GM23338 (cell line): ENCODE results near the gene DSE.

ENCODE experiments used
- CREB1 ChIP-seq: fragments of 250-450 bp; sonication (Bioruptor Pico); IDR thresholded peaks from 2 replicates; pipeline ENCODE4 v1.5.0; 2020; ENCODE audit warnings: low read depth, mild to moderate bottlenecking, moderate library complexity
- EZH2 ChIP-seq: fragments of 200-600 bp; sonication (generic); IDR thresholded peaks from one replicate; pipeline ENCODE4 v1.8.0; 2017; ENCODE audit warnings: antibody characterized with exemption, mild to moderate bottlenecking, low read depth; ENCODE audit not compliant: unreplicated experiment
- EZH2phosphoT487 ChIP-seq: fragments of 200-600 bp; sonication (generic); IDR thresholded peaks from one replicate; pipeline ENCODE4 v1.8.1; 2018; ENCODE audit warnings: antibody characterized with exemption; ENCODE audit not compliant: unreplicated experiment
- JUNB ChIP-seq: IDR thresholded peaks from one replicate; pipeline ENCODE4 v1.6.1; 2016; ENCODE audit warnings: antibody characterized with exemption; ENCODE audit not compliant: unreplicated experiment
- NANOG ChIP-seq: IDR thresholded peaks from 2 replicates; pipeline ENCODE4 v1.6.1; 2016; ENCODE audit warnings: antibody characterized with exemption, borderline replicate concordance
- POLR2AphosphoS5 ChIP-seq: IDR thresholded peaks from 2 replicates; pipeline ENCODE4 v1.6.1; 2016; ENCODE audit warnings: antibody characterized with exemption, low read depth
- STAT1 ChIP-seq: IDR thresholded peaks from one replicate; pipeline ENCODE4 v1.6.1; 2016; ENCODE audit warnings: antibody characterized with exemption; ENCODE audit not compliant: unreplicated experiment
- ZNF114 ChIP-seq: fragments of 250-450 bp; sonication (Bioruptor Pico); IDR thresholded peaks from 2 replicates; pipeline ENCODE4 v1.5.0; 2020; ENCODE audit warnings: mild to moderate bottlenecking, moderate library complexity
- ZNF331 ChIP-seq: fragments of 250-450 bp; sonication (Bioruptor Pico); IDR thresholded peaks from 2 replicates; pipeline ENCODE4 v1.5.0; 2020; ENCODE audit warnings: low read depth, mild to moderate bottlenecking, moderate library complexity
- TF ChIP-seq, protein P1 (sequence below): IDR thresholded peaks from 2 replicates; pipeline ENCODE4 v1.6.1; 2016; ENCODE audit warnings: antibody characterized with exemption
- TF ChIP-seq, protein P2 (sequence below), 2 experiments: fragments of 200-600 bp in 1 of 2; sonication (generic) in 1 of 2; conservative IDR thresholded peaks; 2 replicates each; pipeline versions ENCODE4 v1.5.1 to v1.6.1; 2016 to 2017; ENCODE audit warnings: antibody characterized with exemption in 2 of 2, low read depth in 2 of 2, mild to moderate bottlenecking in 2 of 2, moderate library complexity in 1 of 2
- TF ChIP-seq, protein P3 (sequence below): IDR thresholded peaks from one replicate; pipeline ENCODE4 v1.6.1; 2018; ENCODE audit warnings: antibody characterized with exemption; ENCODE audit not compliant: unreplicated experiment
- TF ChIP-seq, protein P4 (sequence below): fragments of 250-450 bp; sonication (Bioruptor Pico); IDR thresholded peaks from 2 replicates; pipeline ENCODE4 v1.5.0; 2020; ENCODE audit warnings: mild to moderate bottlenecking, moderate library complexity

DNA sequence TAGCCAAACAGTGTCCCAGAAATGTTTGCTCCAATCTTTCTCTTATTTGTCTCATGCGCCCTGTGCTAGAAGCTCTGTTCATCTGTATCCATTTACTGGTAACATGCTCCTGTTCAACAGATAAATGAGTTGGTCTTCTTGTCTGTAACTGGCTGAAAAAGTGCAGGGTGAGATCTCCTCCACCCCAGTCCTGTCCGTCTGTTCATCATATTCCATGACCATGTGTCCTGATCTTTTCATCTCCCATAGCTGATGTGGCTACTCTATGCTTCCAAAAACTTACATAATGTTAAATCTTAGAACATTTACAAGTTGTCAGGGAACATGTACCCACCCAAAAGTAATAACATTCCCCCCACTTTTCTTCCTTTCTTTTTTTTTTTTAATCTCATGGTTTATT is 31.8 kb upstream of the DSE start:
- TF ChIP-seq, protein P1, sequence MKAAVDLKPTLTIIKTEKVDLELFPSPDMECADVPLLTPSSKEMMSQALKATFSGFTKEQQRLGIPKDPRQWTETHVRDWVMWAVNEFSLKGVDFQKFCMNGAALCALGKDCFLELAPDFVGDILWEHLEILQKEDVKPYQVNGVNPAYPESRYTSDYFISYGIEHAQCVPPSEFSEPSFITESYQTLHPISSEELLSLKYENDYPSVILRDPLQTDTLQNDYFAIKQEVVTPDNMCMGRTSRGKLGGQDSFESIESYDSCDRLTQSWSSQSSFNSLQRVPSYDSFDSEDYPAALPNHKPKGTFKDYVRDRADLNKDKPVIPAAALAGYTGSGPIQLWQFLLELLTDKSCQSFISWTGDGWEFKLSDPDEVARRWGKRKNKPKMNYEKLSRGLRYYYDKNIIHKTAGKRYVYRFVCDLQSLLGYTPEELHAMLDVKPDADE = no peak
- TF ChIP-seq, protein P2, sequence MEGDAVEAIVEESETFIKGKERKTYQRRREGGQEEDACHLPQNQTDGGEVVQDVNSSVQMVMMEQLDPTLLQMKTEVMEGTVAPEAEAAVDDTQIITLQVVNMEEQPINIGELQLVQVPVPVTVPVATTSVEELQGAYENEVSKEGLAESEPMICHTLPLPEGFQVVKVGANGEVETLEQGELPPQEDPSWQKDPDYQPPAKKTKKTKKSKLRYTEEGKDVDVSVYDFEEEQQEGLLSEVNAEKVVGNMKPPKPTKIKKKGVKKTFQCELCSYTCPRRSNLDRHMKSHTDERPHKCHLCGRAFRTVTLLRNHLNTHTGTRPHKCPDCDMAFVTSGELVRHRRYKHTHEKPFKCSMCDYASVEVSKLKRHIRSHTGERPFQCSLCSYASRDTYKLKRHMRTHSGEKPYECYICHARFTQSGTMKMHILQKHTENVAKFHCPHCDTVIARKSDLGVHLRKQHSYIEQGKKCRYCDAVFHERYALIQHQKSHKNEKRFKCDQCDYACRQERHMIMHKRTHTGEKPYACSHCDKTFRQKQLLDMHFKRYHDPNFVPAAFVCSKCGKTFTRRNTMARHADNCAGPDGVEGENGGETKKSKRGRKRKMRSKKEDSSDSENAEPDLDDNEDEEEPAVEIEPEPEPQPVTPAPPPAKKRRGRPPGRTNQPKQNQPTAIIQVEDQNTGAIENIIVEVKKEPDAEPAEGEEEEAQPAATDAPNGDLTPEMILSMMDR (conservative IDR thresholded peaks at IDR 0.05; ENCODE audit: low read depth in 2 of 2) = no peak
- TF ChIP-seq EZH2phosphoT487 = no peak
- no peak for TF ChIP-seq JUNB
- no peak for TF ChIP-seq POLR2AphosphoS5
- TF ChIP-seq, protein P3, sequence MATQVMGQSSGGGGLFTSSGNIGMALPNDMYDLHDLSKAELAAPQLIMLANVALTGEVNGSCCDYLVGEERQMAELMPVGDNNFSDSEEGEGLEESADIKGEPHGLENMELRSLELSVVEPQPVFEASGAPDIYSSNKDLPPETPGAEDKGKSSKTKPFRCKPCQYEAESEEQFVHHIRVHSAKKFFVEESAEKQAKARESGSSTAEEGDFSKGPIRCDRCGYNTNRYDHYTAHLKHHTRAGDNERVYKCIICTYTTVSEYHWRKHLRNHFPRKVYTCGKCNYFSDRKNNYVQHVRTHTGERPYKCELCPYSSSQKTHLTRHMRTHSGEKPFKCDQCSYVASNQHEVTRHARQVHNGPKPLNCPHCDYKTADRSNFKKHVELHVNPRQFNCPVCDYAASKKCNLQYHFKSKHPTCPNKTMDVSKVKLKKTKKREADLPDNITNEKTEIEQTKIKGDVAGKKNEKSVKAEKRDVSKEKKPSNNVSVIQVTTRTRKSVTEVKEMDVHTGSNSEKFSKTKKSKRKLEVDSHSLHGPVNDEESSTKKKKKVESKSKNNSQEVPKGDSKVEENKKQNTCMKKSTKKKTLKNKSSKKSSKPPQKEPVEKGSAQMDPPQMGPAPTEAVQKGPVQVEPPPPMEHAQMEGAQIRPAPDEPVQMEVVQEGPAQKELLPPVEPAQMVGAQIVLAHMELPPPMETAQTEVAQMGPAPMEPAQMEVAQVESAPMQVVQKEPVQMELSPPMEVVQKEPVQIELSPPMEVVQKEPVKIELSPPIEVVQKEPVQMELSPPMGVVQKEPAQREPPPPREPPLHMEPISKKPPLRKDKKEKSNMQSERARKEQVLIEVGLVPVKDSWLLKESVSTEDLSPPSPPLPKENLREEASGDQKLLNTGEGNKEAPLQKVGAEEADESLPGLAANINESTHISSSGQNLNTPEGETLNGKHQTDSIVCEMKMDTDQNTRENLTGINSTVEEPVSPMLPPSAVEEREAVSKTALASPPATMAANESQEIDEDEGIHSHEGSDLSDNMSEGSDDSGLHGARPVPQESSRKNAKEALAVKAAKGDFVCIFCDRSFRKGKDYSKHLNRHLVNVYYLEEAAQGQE = no peak
- no peak for TF ChIP-seq CREB1 (CRISPR knock-in tag)
- TF ChIP-seq STAT1 = no peak
- TF ChIP-seq EZH2 = no peak
- TF ChIP-seq ZNF114 (CRISPR knock-in tag) = no peak
- no peak for TF ChIP-seq ZNF331 (CRISPR knock-in tag)
- no peak for TF ChIP-seq NANOG
- TF ChIP-seq, protein P4, sequence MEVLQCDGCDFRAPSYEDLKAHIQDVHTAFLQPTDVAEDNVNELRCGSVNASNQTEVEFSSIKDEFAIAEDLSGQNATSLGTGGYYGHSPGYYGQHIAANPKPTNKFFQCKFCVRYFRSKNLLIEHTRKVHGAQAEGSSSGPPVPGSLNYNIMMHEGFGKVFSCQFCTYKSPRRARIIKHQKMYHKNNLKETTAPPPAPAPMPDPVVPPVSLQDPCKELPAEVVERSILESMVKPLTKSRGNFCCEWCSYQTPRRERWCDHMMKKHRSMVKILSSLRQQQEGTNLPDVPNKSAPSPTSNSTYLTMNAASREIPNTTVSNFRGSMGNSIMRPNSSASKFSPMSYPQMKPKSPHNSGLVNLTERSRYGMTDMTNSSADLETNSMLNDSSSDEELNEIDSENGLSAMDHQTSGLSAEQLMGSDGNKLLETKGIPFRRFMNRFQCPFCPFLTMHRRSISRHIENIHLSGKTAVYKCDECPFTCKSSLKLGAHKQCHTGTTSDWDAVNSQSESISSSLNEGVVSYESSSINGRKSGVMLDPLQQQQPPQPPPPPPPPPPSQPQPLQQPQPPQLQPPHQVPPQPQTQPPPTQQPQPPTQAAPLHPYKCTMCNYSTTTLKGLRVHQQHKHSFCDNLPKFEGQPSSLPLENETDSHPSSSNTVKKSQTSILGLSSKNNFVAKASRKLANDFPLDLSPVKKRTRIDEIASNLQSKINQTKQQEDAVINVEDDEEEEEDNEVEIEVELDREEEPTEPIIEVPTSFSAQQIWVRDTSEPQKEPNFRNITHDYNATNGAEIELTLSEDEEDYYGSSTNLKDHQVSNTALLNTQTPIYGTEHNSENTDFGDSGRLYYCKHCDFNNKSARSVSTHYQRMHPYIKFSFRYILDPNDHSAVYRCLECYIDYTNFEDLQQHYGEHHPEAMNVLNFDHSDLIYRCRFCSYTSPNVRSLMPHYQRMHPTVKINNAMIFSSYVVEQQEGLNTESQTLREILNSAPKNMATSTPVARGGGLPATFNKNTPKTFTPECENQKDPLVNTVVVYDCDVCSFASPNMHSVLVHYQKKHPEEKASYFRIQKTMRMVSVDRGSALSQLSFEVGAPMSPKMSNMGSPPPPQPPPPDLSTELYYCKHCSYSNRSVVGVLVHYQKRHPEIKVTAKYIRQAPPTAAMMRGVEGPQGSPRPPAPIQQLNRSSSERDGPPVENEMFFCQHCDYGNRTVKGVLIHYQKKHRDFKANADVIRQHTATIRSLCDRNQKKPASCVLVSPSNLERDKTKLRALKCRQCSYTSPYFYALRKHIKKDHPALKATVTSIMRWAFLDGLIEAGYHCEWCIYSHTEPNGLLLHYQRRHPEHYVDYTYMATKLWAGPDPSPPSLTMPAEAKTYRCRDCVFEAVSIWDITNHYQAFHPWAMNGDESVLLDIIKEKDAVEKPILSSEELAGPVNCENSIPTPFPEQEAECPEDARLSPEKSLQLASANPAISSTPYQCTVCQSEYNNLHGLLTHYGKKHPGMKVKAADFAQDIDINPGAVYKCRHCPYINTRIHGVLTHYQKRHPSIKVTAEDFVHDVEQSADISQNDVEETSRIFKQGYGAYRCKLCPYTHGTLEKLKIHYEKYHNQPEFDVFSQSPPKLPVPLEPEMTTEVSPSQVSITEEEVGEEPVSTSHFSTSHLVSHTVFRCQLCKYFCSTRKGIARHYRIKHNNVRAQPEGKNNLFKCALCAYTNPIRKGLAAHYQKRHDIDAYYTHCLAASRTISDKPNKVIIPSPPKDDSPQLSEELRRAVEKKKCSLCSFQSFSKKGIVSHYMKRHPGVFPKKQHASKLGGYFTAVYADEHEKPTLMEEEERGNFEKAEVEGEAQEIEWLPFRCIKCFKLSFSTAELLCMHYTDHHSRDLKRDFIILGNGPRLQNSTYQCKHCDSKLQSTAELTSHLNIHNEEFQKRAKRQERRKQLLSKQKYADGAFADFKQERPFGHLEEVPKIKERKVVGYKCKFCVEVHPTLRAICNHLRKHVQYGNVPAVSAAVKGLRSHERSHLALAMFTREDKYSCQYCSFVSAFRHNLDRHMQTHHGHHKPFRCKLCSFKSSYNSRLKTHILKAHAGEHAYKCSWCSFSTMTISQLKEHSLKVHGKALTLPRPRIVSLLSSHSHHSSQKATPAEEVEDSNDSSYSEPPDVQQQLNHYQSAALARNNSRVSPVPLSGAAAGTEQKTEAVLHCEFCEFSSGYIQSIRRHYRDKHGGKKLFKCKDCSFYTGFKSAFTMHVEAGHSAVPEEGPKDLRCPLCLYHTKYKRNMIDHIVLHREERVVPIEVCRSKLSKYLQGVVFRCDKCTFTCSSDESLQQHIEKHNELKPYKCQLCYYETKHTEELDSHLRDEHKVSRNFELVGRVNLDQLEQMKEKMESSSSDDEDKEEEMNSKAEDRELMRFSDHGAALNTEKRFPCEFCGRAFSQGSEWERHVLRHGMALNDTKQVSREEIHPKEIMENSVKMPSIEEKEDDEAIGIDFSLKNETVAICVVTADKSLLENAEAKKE (CRISPR knock-in tag) = no peak
